Brain microvascular endothelial cell (primary cell): ENCODE results near the gene CTDP1.
"Not testable (repeated sequence)": the region's sequence is repeated elsewhere in the genome, so short reads cannot be mapped to it uniquely, and the experiment has no call there.

Source experiments
- DNase-seq: peaks from one replicate; pipeline ENCODE4 v3.0.0-alpha.2; 2020
- H3K27ac ChIP-seq: fragments of 250-450 bp; sonication (Bioruptor Pico); 2 replicates; pipeline ENCODE4 v1.5.1; 2020; ENCODE audit warnings: mild to moderate bottlenecking, moderate library complexity
- H3K27me3 ChIP-seq: fragments of 250-450 bp; sonication (Bioruptor Pico); replicated peaks from 2 replicates; pipeline ENCODE4 v1.5.1; 2020; ENCODE audit warnings: mild to moderate bottlenecking
- H3K36me3 ChIP-seq: fragments of 250-450 bp; sonication (Bioruptor Pico); replicated peaks from 2 replicates; pipeline ENCODE4 v1.5.1; 2020; ENCODE audit warnings: mild to moderate bottlenecking
- H3K4me3 ChIP-seq: 2 replicates; pipeline ENCODE4 v1.5.1; 2011; ENCODE audit warnings: low read depth, mild to moderate bottlenecking, control low read depth, low read length, moderate library complexity
- in situ Hi-C: cut with HindIII; loops from 2 replicates; pipeline ENCODE4 v1.10.0; 2017; ENCODE audit warnings: low sequenced_read_pairs, low pct_ligation_motif_present
- TF ChIP-seq, protein P1 (sequence below): IDR thresholded peaks from 2 replicates; pipeline ENCODE4 v1.5.1; 2011; ENCODE audit warnings: low read depth, mild to moderate bottlenecking, moderate library complexity, low read length, control low read depth, inconsistent platforms; ENCODE audit errors: missing control alignments

Gene CTDP1

DNA sequence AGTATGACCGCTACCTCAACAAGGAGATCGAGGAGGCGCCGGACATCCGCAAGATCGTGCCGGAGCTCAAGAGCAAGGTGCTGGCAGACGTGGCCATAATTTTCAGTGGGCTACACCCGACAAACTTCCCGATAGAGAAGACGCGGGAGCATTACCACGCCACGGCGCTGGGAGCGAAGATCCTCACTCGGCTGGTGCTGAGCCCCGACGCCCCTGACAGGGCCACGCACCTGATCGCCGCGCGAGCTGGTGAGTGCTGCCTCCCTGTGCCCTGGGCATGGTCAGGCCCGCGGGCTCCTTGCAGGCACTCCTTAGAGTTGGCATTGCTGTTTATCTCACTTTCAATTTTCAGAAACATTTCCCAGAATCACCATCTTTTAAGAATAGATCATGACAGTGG, 35.7 kb downstream of the CTDP1 start:
- H3K27me3 ChIP-seq: no peaks in the 10 kb centered on the region
- in situ Hi-C loops: no loop called here
- TF ChIP-seq, protein P1, sequence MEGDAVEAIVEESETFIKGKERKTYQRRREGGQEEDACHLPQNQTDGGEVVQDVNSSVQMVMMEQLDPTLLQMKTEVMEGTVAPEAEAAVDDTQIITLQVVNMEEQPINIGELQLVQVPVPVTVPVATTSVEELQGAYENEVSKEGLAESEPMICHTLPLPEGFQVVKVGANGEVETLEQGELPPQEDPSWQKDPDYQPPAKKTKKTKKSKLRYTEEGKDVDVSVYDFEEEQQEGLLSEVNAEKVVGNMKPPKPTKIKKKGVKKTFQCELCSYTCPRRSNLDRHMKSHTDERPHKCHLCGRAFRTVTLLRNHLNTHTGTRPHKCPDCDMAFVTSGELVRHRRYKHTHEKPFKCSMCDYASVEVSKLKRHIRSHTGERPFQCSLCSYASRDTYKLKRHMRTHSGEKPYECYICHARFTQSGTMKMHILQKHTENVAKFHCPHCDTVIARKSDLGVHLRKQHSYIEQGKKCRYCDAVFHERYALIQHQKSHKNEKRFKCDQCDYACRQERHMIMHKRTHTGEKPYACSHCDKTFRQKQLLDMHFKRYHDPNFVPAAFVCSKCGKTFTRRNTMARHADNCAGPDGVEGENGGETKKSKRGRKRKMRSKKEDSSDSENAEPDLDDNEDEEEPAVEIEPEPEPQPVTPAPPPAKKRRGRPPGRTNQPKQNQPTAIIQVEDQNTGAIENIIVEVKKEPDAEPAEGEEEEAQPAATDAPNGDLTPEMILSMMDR: no peak
- no peak overlapping the region for H3K27ac ChIP-seq
- H3K4me3 ChIP-seq: no peak overlapping the region
- H3K36me3 ChIP-seq: peaks cover 31% of the 10 kb centered on the region
- no peak for DNase-seq

GRCh38 chr18:79717059-79717458, 37.5 kb downstream of the CTDP1 start:
- Histone ChIP-seq H3K27ac (no peak overlapping the region), H3K4me3 (no peak overlapping the region), H3K27me3 (no peaks in the 10 kb centered on the region), H3K36me3 (peaks cover 43% of the 10 kb centered on the region)
- in situ Hi-C loops: no loop called here
- no peak for DNase-seq
- TF ChIP-seq, protein P1: no peak

GRCh38 chr18:79717555-79718074, 38.0 kb downstream of the CTDP1 start:
- Histone ChIP-seq H3K4me3 (no peak overlapping the region), H3K27ac (no peak overlapping the region), H3K27me3 (no peaks in the 10 kb centered on the region), H3K36me3 (peaks cover 43% of the 10 kb centered on the region)
- TF ChIP-seq, protein P1: no peak
- DNase-seq: no peak
- in situ Hi-C loops: no loop called here

DNA sequence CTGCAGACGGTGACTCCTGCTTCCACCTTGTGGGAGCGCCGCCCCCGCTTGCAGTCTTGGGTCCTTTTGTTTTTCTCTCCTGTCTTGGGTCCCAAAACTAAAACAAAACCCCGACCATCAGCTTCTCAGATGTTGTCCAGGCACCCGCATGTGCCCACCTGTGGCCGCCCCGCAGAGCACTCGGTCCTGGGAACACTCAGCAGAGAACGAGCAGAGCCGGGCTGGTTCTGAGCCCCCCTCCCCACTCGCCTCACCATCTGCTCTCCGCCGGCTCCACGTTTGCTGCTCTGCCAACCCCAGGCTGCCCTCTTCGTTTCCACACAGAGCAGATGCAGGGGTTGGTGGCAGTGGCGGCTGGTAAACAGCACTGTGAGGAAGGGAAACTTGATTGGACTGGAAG, 38.5 kb downstream of the CTDP1 start:
- Histone ChIP-seq H3K4me3 (no peak overlapping the region), H3K27ac (no peak overlapping the region), H3K27me3 (no peaks in the 10 kb centered on the region), H3K36me3 (peaks cover 45% of the 10 kb centered on the region)
- DNase-seq: no peak
- TF ChIP-seq, protein P1: no peak
- in situ Hi-C loops: no loop called here

GRCh38 chr18:79718878-79719477, 39.4 kb downstream of the CTDP1 start:
- Histone ChIP-seq H3K27me3 (no peaks in the 10 kb centered on the region), H3K36me3 (peaks cover 43% of the 10 kb centered on the region), H3K4me3 (no peak overlapping the region), H3K27ac (no peak overlapping the region)
- DNase-seq: no peak
- in situ Hi-C loops: no loop called here
- TF ChIP-seq, protein P1: no peak

DNA sequence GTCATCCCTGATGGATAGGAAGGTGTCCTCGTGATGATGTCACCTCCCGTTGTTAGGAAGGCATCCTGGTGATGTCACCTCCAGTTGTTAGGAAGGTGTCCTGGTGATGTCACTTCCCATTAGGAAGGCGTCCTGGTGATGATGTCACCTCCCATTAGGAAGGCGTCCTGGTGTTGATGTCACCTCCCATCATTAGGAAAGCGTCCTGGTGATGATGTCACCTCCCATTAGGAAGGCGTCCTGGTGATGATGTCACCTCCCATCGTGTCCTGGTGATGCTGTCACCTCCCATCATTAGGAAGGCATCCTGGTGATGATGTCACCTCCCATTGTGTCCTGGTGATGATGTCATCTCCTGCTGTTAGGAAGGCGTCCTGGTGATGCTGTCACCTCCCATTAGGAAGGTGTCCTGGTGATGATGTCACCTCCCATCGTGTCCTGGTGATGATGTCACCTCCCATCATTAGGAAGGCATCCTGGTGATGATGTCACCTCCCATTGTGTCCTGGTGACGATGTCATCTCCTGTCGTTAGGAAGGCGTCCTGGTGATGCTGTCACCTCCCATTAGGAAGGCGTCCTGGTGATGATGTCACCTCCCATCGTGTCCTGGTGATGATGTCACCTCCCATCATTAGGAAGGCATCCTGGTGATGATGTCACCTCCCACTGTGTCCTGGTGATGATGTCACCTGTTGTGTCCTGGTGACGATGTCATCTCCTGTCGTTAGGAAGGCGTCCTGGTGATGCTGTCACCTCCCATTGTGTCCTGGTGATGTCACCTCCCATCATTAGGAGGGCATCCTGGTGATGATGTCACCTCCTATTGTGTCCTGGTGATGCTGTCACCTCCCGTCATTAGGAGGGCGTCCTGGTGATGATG, 40.1 kb downstream of the CTDP1 start:
- H3K27me3 ChIP-seq, H3K27ac ChIP-seq, DNase-seq, H3K4me3 ChIP-seq, in situ Hi-C loops: not testable (repeated sequence)
- peaks cover 44% of the 10 kb centered on the region for H3K36me3 ChIP-seq
